GM12872 (cell line): ENCODE measurements around the gene GCG.

ENCODE experiments used
- TF ChIP-seq, protein P1 (sequence below): IDR thresholded peaks from 3 replicates; pipeline ENCODE4 v1.5.1; 2011; ENCODE audit warnings: low read depth, mild to moderate bottlenecking, low read length, moderate library complexity; ENCODE audit not compliant: insufficient read depth

GCG gene

DNA sequence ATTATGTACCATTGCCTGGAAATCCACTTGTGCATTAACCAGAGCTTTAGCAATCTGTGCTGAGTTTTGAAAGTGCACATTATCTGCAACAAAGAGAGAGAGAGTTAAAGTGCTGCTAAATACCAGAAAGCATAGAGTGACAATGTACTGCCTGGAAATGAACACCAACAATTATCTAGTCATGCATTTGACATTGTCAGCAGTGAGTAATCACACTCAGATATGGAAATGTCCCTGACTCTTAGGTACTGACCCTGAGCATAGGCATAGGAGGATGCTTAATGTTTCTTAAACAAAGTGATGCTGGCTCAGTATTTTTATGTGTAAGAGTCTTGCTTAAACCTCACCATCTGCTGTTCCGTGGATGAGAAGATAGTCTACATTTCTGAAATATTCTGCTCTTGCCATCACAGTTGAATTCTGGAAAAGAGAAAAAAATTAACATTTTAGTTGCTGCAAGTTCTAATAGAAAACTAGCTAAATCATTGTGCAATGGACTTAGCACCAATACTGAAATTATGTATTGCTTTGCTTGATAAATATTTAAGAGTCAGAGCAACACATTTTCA lies 20.8 kb upstream of the GCG start:
- TF ChIP-seq, protein P1, sequence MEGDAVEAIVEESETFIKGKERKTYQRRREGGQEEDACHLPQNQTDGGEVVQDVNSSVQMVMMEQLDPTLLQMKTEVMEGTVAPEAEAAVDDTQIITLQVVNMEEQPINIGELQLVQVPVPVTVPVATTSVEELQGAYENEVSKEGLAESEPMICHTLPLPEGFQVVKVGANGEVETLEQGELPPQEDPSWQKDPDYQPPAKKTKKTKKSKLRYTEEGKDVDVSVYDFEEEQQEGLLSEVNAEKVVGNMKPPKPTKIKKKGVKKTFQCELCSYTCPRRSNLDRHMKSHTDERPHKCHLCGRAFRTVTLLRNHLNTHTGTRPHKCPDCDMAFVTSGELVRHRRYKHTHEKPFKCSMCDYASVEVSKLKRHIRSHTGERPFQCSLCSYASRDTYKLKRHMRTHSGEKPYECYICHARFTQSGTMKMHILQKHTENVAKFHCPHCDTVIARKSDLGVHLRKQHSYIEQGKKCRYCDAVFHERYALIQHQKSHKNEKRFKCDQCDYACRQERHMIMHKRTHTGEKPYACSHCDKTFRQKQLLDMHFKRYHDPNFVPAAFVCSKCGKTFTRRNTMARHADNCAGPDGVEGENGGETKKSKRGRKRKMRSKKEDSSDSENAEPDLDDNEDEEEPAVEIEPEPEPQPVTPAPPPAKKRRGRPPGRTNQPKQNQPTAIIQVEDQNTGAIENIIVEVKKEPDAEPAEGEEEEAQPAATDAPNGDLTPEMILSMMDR = no peak

DNA sequence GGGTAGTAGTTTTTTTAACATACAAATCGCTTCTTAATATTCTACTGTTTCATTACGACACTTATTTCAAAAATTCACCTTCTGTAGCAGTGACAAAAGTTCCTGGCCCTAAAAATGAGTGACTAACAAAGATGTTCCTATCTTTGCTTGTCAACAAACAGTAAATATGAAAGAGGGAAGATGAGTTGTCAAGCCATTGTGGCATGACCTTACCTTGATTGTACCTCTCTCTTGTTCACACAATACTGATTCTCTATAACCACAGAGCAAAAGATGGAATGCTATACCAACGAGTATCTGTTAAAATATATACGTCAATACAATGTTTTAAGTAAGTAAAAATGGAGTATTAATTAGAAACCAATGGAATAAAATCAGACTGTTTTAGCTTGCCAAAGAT lies 14.7 kb upstream of the GCG start:
- TF ChIP-seq, protein P1 = no peak

DNA sequence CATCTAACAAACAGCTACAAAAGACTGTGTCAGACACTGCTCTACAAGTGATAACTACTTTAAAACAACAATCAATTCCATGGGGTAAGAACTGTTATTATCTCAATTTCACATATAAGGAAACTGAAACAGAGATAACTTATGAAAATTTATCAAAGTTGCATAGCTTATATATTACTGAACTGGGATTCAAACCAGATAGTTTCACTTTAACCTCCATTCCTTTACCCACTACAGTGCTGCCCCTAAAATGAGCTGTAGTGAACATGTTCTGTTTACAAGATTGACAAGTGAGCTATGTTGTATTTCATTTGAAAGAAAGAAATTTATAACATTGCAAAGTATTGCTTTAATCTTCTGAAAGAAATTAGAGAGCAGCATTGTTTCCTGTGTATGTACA lies 14.1 kb upstream of the GCG start:
- TF ChIP-seq, protein P1 = no peak

DNA sequence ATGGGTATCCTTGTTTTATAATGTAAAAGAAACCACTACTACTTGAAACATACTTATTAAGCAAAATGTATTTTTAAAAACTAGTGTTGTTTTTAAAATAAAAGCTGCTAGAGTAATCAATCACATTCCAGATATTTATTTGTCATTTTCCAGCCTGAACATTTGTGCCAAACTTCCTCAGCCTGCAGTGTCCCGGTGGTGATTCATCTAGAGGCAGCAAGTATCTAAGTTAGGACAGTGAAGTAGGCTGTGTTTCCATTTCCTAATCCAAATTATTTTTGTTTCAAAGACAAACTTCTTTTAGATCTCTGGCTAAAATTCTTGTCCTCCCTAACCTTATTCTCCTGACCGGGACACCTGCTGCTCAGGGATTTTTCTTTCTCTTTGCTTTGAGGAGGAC lies 12.8 kb upstream of the GCG start:
- TF ChIP-seq, protein P1 = no peak

DNA sequence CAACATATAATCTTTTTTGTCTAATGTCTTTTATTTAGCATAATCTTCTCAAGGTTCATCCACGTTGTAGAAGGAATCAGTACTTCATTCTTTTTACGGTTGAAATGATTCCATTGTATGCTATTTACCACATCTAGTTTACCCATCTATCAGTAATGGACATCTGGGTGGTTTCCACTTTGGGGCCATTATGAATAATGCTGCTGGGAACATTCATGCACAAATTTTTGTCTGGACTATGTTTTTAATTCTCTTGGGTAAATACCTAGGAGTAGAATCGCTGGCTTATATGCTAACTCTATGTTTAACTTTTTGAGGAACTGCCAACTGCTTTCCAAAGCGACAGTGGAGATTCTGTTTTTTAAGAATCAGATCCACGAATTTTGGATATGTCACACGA lies 7.4 kb upstream of the GCG start:
- TF ChIP-seq, protein P1 = no peak

DNA sequence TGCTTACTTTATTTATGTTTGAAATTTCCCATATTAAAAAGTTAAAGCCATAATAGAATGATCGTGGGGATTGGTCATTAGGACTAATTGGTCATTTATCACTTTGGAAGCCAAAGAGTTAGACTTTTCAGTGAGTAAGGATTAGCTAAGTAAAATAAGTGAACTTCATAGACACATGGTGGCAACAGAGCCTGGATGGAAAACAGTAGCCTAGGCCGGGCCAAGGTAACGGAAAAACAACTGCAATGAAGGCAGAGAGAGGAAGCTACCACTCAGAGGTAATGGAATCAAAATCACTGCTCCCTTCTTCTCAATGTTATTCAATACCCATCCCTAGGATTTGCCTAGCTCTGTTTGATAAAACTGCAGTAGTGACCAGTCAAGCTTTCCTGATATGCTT lies 4.1 kb upstream of the GCG start:
- TF ChIP-seq, protein P1 = no peak

DNA sequence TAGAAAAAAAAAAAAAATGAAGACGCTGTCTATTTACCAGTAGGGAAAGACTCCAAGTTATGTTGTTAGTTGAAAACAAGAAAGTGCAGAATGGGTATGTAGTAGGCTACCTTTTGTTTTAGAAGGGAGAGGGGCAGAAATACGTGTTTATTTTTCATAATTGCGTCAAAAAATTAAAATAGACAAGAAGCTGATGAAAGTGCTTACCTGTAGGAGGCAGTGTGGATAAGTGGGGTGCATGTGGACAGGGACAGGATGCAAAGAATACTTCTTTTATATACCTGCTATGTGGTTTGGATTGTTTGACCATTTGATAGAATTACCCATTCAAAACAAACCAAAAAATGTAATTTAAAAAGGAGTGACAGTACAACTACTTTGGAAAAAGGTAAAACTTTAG lies 3.0 kb upstream of the GCG start:
- TF ChIP-seq, protein P1 = 0 out of 3 replicates have a peak, but pooled peaks have one; percentile 26
